ENCODE measurements around the gene MUC13.

GRCh38 chr3:124927574-124928045 lies 6.9 kb downstream of the MUC13 start:
- no peak for TF ChIP-seq CTCF (IDR thresholded peaks at IDR 0.05)
- no peak for TF ChIP-seq POLR2A (IDR thresholded peaks at IDR 0.05)
